WTC11 (cell line): ENCODE measurements around the gene TFF2.

Source experiments
- AFF4 ChIP-seq: sonication (generic); formaldehyde crosslinking; IDR thresholded peaks from 2 replicates; pipeline ENCODE4 v1.8.1; 2023; ENCODE audit warnings: mild to moderate bottlenecking, missing genetic modification reagents, borderline replicate concordance
- CTCF ChIP-seq: fragments of 200-600 bp; IDR thresholded peaks from 2 replicates; pipeline ENCODE4 v1.8.0; 2022; ENCODE audit warnings: antibody characterized with exemption
- E2F1 ChIP-seq: sonication (generic); formaldehyde crosslinking; IDR thresholded peaks from 2 replicates; pipeline ENCODE4 v1.8.0; 2022; ENCODE audit warnings: mild to moderate bottlenecking, missing genetic modification reagents
- E2F4 ChIP-seq: sonication (generic); formaldehyde crosslinking; IDR thresholded peaks from 2 replicates; pipeline ENCODE4 v1.8.1; 2022; ENCODE audit warnings: low read depth, mild to moderate bottlenecking, moderate library complexity, missing genetic modification reagents, borderline replicate concordance
- ESRRA ChIP-seq: sonication (generic); formaldehyde crosslinking; IDR thresholded peaks from 2 replicates; pipeline ENCODE4 v1.8.1; 2022; ENCODE audit warnings: mild to moderate bottlenecking, missing genetic modification reagents, borderline replicate concordance
- FOXP1 ChIP-seq: sonication (generic); formaldehyde crosslinking; IDR thresholded peaks from 2 replicates; pipeline ENCODE4 v1.8.0; 2022; ENCODE audit warnings: missing genetic modification reagents, mild to moderate bottlenecking, moderate library complexity, borderline replicate concordance
- KAT7 ChIP-seq: sonication (generic); formaldehyde crosslinking; IDR thresholded peaks from 2 replicates; pipeline ENCODE4 v1.8.1; 2023; ENCODE audit warnings: missing genetic modification reagents, mild to moderate bottlenecking, borderline replicate concordance
- MYBL2 ChIP-seq: sonication (generic); formaldehyde crosslinking; IDR thresholded peaks from 2 replicates; pipeline ENCODE4 v1.8.1; 2023; ENCODE audit warnings: mild to moderate bottlenecking, moderate library complexity, missing genetic modification reagents
- SMAD4 ChIP-seq: sonication (generic); formaldehyde crosslinking; IDR thresholded peaks from 2 replicates; pipeline ENCODE4 v1.8.0; 2022; ENCODE audit warnings: mild to moderate bottlenecking, missing genetic modification reagents
- TEAD4 ChIP-seq: sonication (generic); formaldehyde crosslinking; IDR thresholded peaks from 2 replicates; pipeline ENCODE4 v1.8.0; 2022; ENCODE audit warnings: mild to moderate bottlenecking, missing genetic modification reagents
- USF1 ChIP-seq: sonication (generic); formaldehyde crosslinking; IDR thresholded peaks from 2 replicates; pipeline ENCODE4 v1.8.0; 2022; ENCODE audit warnings: mild to moderate bottlenecking, missing genetic modification reagents
- USF2 ChIP-seq: sonication (generic); formaldehyde crosslinking; IDR thresholded peaks from 2 replicates; pipeline ENCODE4 v1.8.1; 2023; ENCODE audit warnings: mild to moderate bottlenecking, missing genetic modification reagents, moderate library complexity
- ZNF138 ChIP-seq: sonication (generic); formaldehyde crosslinking; conservative IDR thresholded peaks from 2 replicates; pipeline ENCODE4 v1.8.1; 2022; ENCODE audit warnings: mild to moderate bottlenecking, moderate library complexity, missing genetic modification reagents

- TF ChIP-seq CTCF: no peak
- TF ChIP-seq KAT7 (CRISPR knock-in tag): no peak
- no peak for TF ChIP-seq AFF4 (CRISPR knock-in tag)
- TF ChIP-seq MYBL2 (CRISPR knock-in tag): no peak
- no peak for TF ChIP-seq TEAD4 (CRISPR knock-in tag)
- TF ChIP-seq ZNF138 (CRISPR knock-in tag): no peak
- no peak for TF ChIP-seq E2F4 (CRISPR knock-in tag)
- no peak for TF ChIP-seq E2F1 (CRISPR knock-in tag)
- TF ChIP-seq USF2 (CRISPR knock-in tag): no peak
- no peak for TF ChIP-seq SMAD4 (CRISPR knock-in tag)
- TF ChIP-seq FOXP1 (CRISPR knock-in tag): no peak
- no peak for TF ChIP-seq USF1 (CRISPR knock-in tag)
- TF ChIP-seq ESRRA (CRISPR knock-in tag): no peak
These were observed 29.6 kb downstream of the TFF2 start for GRCh38 chr21:42321231-42321630.
